HG03558 (cell line): ENCODE data around the gene NTN1.

Source experiments
- ATAC-seq: cut with Tn5 transposase; IDR thresholded peaks from one replicate; pipeline ENCODE4 v1.9.1; 2021; ENCODE audit warnings: moderate number of reproducible peaks; ENCODE audit not compliant: unreplicated experiment; ENCODE audit errors: extremely low read depth

Gene NTN1

GRCh38 chr17:9115214-9116191 lies 94.2 kb downstream of the NTN1 start:
- ATAC-seq: no peak

- ATAC-seq: no peak
Observed at GRCh38 chr17:9116311-9116835, 95.1 kb downstream of the NTN1 start.

- ATAC-seq: no peak
Observed at GRCh38 chr17:9116861-9117568, 95.7 kb downstream of the NTN1 start.

GRCh38 chr17:9120471-9120870 lies 99.2 kb downstream of the NTN1 start:
- ATAC-seq: no peak

- no peak for ATAC-seq
Observed at GRCh38 chr17:9121186-9121820, 100.0 kb downstream of the NTN1 start.

GRCh38 chr17:9123594-9124553 lies 102.6 kb downstream of the NTN1 start:
- no peak for ATAC-seq

- ATAC-seq: no peak
Observed at GRCh38 chr17:9124554-9124935, 103.2 kb downstream of the NTN1 start.

GRCh38 chr17:9125722-9126121 lies 104.4 kb downstream of the NTN1 start:
- ATAC-seq: no peak

GRCh38 chr17:9127340-9127739 lies 106.0 kb downstream of the NTN1 start:
- no peak for ATAC-seq

GRCh38 chr17:9131371-9131770 lies 110.1 kb downstream of the NTN1 start:
- ATAC-seq: no peak

GRCh38 chr17:9132291-9132690 lies 111.0 kb downstream of the NTN1 start:
- no peak for ATAC-seq

GRCh38 chr17:9132944-9133610 lies 111.8 kb downstream of the NTN1 start:
- no peak for ATAC-seq

- ATAC-seq: no peak
Observed at GRCh38 chr17:9138161-9138717, 116.9 kb downstream of the NTN1 start.

- no peak for ATAC-seq
Observed at GRCh38 chr17:9139695-9140094, 118.4 kb downstream of the NTN1 start.

GRCh38 chr17:9140550-9141424 lies 119.5 kb downstream of the NTN1 start:
- ATAC-seq: no peak

GRCh38 chr17:9141425-9141753 lies 120.1 kb downstream of the NTN1 start:
- no peak for ATAC-seq

- no peak for ATAC-seq
Observed at GRCh38 chr17:9142772-9143494, 121.6 kb downstream of the NTN1 start.
